ENCODE results near the gene PPARA.

PPARA gene

GRCh38 chr22:46142548-46143490 lies 7.5 kb upstream of the PPARA start:
- DNase-seq (ENCODE audit: low read depth, low spot score): no peak

- no peak for DNase-seq (ENCODE audit: low read depth, low spot score)
Observed at GRCh38 chr22:46143491-46144147, 6.7 kb upstream of the PPARA start.

GRCh38 chr22:46145361-46145851 lies 4.9 kb upstream of the PPARA start:
- DNase-seq (ENCODE audit: low read depth, low spot score): no peak

GRCh38 chr22:46145896-46146295 lies 4.4 kb upstream of the PPARA start:
- DNase-seq (ENCODE audit: low read depth, low spot score): no peak

- DNase-seq (ENCODE audit: low read depth, low spot score): no peak
Observed at GRCh38 chr22:46146329-46146728, 4.0 kb upstream of the PPARA start.

GRCh38 chr22:46147061-46147460 lies 3.3 kb upstream of the PPARA start:
- no peak for DNase-seq (ENCODE audit: low read depth, low spot score)

GRCh38 chr22:46147471-46148267 lies 2.7 kb upstream of the PPARA start:
- peak; percentile 76 for DNase-seq (ENCODE audit: low read depth, low spot score)

- no peak for DNase-seq (ENCODE audit: low read depth, low spot score)
Observed at GRCh38 chr22:46148336-46148735, 2.0 kb upstream of the PPARA start.

- DNase-seq (ENCODE audit: low read depth, low spot score): no peak
Observed at GRCh38 chr22:46148816-46149511, 1.4 kb upstream of the PPARA start.

- DNase-seq (ENCODE audit: low read depth, low spot score): peak; percentile 34
Observed at GRCh38 chr22:46149512-46150033, 753 bp upstream of the PPARA start.

GRCh38 chr22:46150655-46151477 lies 540 bp downstream of the PPARA start:
- peak; percentile 32 for DNase-seq (ENCODE audit: low read depth, low spot score)

- DNase-seq (ENCODE audit: low read depth, low spot score): no peak
Observed at GRCh38 chr22:46153930-46154329, 3.6 kb downstream of the PPARA start.

- DNase-seq (ENCODE audit: low read depth, low spot score): no peak
Observed at GRCh38 chr22:46156031-46156430, 5.7 kb downstream of the PPARA start.

- no peak for DNase-seq (ENCODE audit: low read depth, low spot score)
Observed at GRCh38 chr22:46158283-46158682, 8.0 kb downstream of the PPARA start.

GRCh38 chr22:46159212-46159611 lies 8.9 kb downstream of the PPARA start:
- DNase-seq (ENCODE audit: low read depth, low spot score): no peak

GRCh38 chr22:46159777-46160176 lies 9.5 kb downstream of the PPARA start:
- no peak for DNase-seq (ENCODE audit: low read depth, low spot score)

- no peak for DNase-seq (ENCODE audit: low read depth, low spot score)
Observed at GRCh38 chr22:46162285-46162684, 12.0 kb downstream of the PPARA start.

- no peak for DNase-seq (ENCODE audit: low read depth, low spot score)
Observed at GRCh38 chr22:46162771-46163556, 12.6 kb downstream of the PPARA start.

- no peak for DNase-seq (ENCODE audit: low read depth, low spot score)
Observed at GRCh38 chr22:46163557-46163888, 13.2 kb downstream of the PPARA start.

- DNase-seq (ENCODE audit: low read depth, low spot score): no peak
Observed at GRCh38 chr22:46165977-46166376, 15.7 kb downstream of the PPARA start.
